CD14-positive monocyte (primary cell): ENCODE data around the gene TMEM132D. TPM values are rescaled to one million over a fixed set of nuclear protein-coding genes. Genes with fewer than 3 reads are reported as not detected.

ENCODE experiments used
- DNase-seq, 3 donors: peaks; one replicate each; pipeline ENCODE4 v3.0.0-alpha.2; 2011 to 2022
- H2AFZ ChIP-seq: 2 replicates; pipeline ENCODE4 v1.6.0; 2012; ENCODE audit warnings: mild to moderate bottlenecking, low read depth, low read length, inconsistent platforms; ENCODE audit not compliant: insufficient read depth, poor library complexity, severe bottlenecking
- H3K27ac ChIP-seq, 2 donors: 1 replicate in 1 of 2; 2 replicates in 1 of 2; pipeline ENCODE4 v1.5.1; 2012 to 2013; ENCODE audit warnings: low read length in 2 of 2, control low read depth in 1 of 2, inconsistent platforms in 1 of 2, low read depth in 1 of 2, mild to moderate bottlenecking in 1 of 2
- H3K27me3 ChIP-seq, 2 donors: one replicate each; pipeline versions ENCODE4 v1.6.0 to v1.6.1; 2011 to 2013; ENCODE audit warnings: low read length in 2 of 2; ENCODE audit not compliant: control insufficient read depth in 2 of 2, insufficient read depth in 2 of 2
- H3K36me3 ChIP-seq, 2 donors: replicated peaks in 1 of 2; 1 replicate in 1 of 2; 2 replicates in 1 of 2; pipeline versions ENCODE4 v1.5.1 to v1.6.1; 2012 to 2013; ENCODE audit warnings: low read length in 2 of 2, control low read depth in 1 of 2, inconsistent platforms in 1 of 2, mild to moderate bottlenecking in 1 of 2; ENCODE audit not compliant: insufficient read depth in 2 of 2, control insufficient read depth in 1 of 2
- H3K4me1 ChIP-seq, 2 donors: 1 replicate in 1 of 2; 2 replicates in 1 of 2; pipeline versions ENCODE4 v1.5.1 to v1.6.1; 2012 to 2013; ENCODE audit warnings: low read length in 2 of 2, control low read depth in 1 of 2, inconsistent platforms in 1 of 2, mild to moderate bottlenecking in 1 of 2, moderate library complexity in 1 of 2; ENCODE audit not compliant: insufficient read depth in 2 of 2, control insufficient read depth in 1 of 2
- H3K4me2 ChIP-seq: replicated peaks from 2 replicates; pipeline ENCODE3; 2012; ENCODE audit warnings: low read length, moderate library complexity, mild to moderate bottlenecking; ENCODE audit not compliant: poor library complexity, severe bottlenecking; ENCODE audit errors: extremely low read depth
- H3K4me3 ChIP-seq, 3 experiments: fragments of 200-600 bp in 1 of 3; sonication (generic) in 1 of 3; replicated peaks in 1 of 3; 1 replicate in 2 of 3; 2 replicates in 1 of 3; pipeline ENCODE4 v1.5.1; 2011 to 2013; ENCODE audit warnings: low read length in 3 of 3, mild to moderate bottlenecking in 3 of 3, control low read depth in 2 of 3, low read depth in 2 of 3, inconsistent platforms in 1 of 3, moderate library complexity in 1 of 3
- H3K79me2 ChIP-seq: 2 replicates; pipeline ENCODE4 v1.6.0; 2012; ENCODE audit warnings: mild to moderate bottlenecking, control low read depth, inconsistent platforms, low read length, moderate library complexity; ENCODE audit not compliant: insufficient read depth
- H3K9ac ChIP-seq: 2 replicates; pipeline ENCODE4 v1.6.0; 2017; ENCODE audit warnings: low read length, mild to moderate bottlenecking; ENCODE audit not compliant: insufficient read depth, poor library complexity, severe bottlenecking
- H3K9me3 ChIP-seq, 2 donors: replicated peaks in 1 of 2; 1 replicate in 1 of 2; 2 replicates in 1 of 2; pipeline versions ENCODE4 v1.5.1 to v1.6.1; 2012 to 2013; ENCODE audit warnings: low read length in 2 of 2, control low read depth in 1 of 2; ENCODE audit not compliant: control insufficient read depth in 1 of 2, insufficient read depth in 1 of 2
- H4K20me1 ChIP-seq: 2 replicates; pipeline ENCODE4 v1.6.0; 2012; ENCODE audit warnings: mild to moderate bottlenecking, low read length, control low read depth, moderate library complexity; ENCODE audit not compliant: insufficient read depth
- H3K27ac Mint-ChIP-seq, 7 donors: one replicate each; pipeline ENCODE4 v1.8.0; 2020; ENCODE audit warnings: mild to moderate bottlenecking in 7 of 7, mixed read lengths in 7 of 7, moderate library complexity in 6 of 7, inconsistent platforms in 2 of 7
- H3K27me3 Mint-ChIP-seq, 3 donors: one replicate each; pipeline ENCODE4 v1.8.0; 2021 to 2022; ENCODE audit warnings: low read depth in 3 of 3, mild to moderate bottlenecking in 3 of 3, mixed read lengths in 3 of 3, moderate library complexity in 3 of 3, inconsistent platforms in 1 of 3
- H3K36me3 Mint-ChIP-seq, 2 donors: one replicate each; pipeline ENCODE4 v1.8.0; 2020; ENCODE audit warnings: mixed read lengths in 2 of 2, inconsistent platforms in 1 of 2, mild to moderate bottlenecking in 1 of 2
- H3K4me1 Mint-ChIP-seq: one replicate; pipeline ENCODE4 v1.8.0; 2020; ENCODE audit warnings: mild to moderate bottlenecking, mixed read lengths
- H3K4me3 Mint-ChIP-seq, 2 donors: one replicate each; pipeline ENCODE4 v1.8.0; 2020; ENCODE audit warnings: mild to moderate bottlenecking in 2 of 2, mixed read lengths in 2 of 2, moderate library complexity in 1 of 2
- H3K9me3 Mint-ChIP-seq, 7 donors: one replicate each; pipeline ENCODE4 v1.8.0; 2020 to 2022; ENCODE audit warnings: mixed read lengths in 7 of 7, mild to moderate bottlenecking in 6 of 7, moderate library complexity in 6 of 7, inconsistent platforms in 2 of 7
- WGBS: methylation state at CpG from one replicate; pipeline ENCODE4 v1.1.5; 2013; ENCODE audit warnings: missing lambda C conversion rate; ENCODE audit not compliant: insufficient coverage; 5-methylcytosine and 5-hydroxymethylcytosine counted together
- intact Hi-C, 2 donors: fragments of 100-400 bp; cut with micrococcal nuclease; formaldehyde crosslinking; loops; one replicate each; pipeline versions ENCODE4 v1.15.0 to v1.15.1; 2023
- polyA minus RNA-seq: library from RNA; depleted of rRNA, polyadenylated mRNA; stranded (reverse); fragments of >200 nt; gene quantifications from 2 replicates; pipeline ENCODE4 v1.2.3, GENCODE V29; 2012
- polyA plus RNA-seq, 3 donors: library from polyadenylated mRNA; depleted of rRNA in 1 of 3; unstranded in 2 of 3; stranded (reverse) in 1 of 3; fragments of 300-500 nt in 2 of 3; fragments of >200 nt in 1 of 3; fragmentation: Illumina TruSeq in 2 of 3; gene quantifications; 1 replicate in 2 of 3; 2 replicates in 1 of 3; pipeline ENCODE4 v1.2.3, GENCODE V29; 2012 to 2021
- total RNA-seq, 12 experiments: library from RNA in 1 of 12; stranded (reverse) in 1 of 12; fragments of 120-200 nt in 1 of 12; gene quantifications; one replicate each; pipeline ENCODE4 v1.2.4 and lab custom pipeline; 2013 to 2026; ENCODE audit warnings: mixed read lengths in 6 of 12, inconsistent platforms in 1 of 12
- TF ChIP-seq, protein P1 (sequence below): fragments of 200-600 bp; IDR thresholded peaks from one replicate; pipeline ENCODE4 v1.8.0; 2022; ENCODE audit warnings: antibody characterized with exemption, mild to moderate bottlenecking

The TMEM132D gene
- total RNA-seq (2013): not detected
- polyA plus RNA-seq (under 1 TPM in 1 of 3 donors, not detected in 2; 0.04 TPM), polyA minus RNA-seq (not detected in 2 replicates), total RNA-seq (lab: John Stamatoyannopoulos, UW) (0 to 1.2 (median 0.07) reads per million in 11 experiments)

DNA sequence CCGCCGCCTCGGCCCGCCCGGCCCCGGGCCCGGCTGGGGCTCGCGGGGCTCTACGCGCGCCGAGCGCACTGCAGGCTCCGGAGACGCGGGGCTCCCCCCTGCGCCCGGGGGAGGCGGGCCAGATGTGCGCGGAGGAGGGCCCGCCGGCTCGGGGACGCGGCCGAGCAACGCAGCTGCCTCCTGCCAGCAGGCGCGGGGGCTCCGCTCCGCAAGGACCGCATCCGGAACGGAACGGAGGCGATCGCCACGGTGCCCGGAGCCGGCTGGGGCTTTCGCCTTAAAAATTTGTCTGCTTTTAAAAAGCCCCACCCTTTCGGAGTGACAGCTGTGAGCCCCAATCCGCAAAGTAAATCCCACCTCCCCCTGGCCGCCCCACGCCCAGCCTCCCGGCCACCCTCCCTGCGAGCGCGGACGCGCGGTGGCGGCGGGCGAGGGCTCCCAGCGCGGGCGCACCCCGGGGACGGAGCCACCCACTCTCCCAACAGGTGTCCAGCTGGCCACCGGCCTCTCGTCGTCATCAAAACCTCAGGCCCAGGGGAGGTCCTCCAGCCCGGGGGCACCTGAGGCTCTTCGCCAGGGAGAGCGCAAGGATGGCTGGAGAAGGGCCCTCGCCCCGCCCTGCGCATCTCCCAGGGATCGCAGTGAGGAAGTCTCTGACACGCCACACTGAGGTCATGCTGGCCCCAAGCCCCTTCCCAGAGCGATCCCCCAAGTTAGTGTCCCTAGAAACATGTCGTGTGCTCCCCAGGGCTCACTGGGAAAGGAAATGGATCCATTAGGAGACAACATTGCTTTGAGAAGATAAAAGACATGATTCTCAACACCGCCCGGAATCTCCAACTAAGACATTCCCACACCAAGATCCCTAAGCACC, at the start of gene TMEM132D:
TSS of gene TMEM132D (minus strand) at position 70 of the 874 bp plus-strand sequence.
- Mint-ChIP-seq H3K9me3 (no peaks in the 10 kb centered on the region), H3K27ac (no peak within 1 kb of the TSS), H3K27me3 (peaks cover 28 to 51% (median 42%) of the 10 kb centered on the region in 3 donors), H3K4me1 (no peaks in the 10 kb centered on the region), H3K4me3 (peak within 1 kb of the TSS in 1 of 2 donors; percentile 72), H3K36me3 (no peaks in the 10 kb centered on the region)
- no peak within 1 kb of the TSS for H3K27ac ChIP-seq
- H3K36me3 ChIP-seq: no peaks in the 10 kb centered on the region
- peaks cover 21 to 25% of the 10 kb centered on the region in 2 donors for H3K27me3 ChIP-seq
- no peak within 1 kb of the TSS for H3K4me3 ChIP-seq
- no peaks in the 10 kb centered on the region for H3K9me3 ChIP-seq
- H3K4me1 ChIP-seq: no peaks in the 10 kb centered on the region
- no peaks in the 10 kb centered on the region for H4K20me1 ChIP-seq
- WGBS: 3% methylated on average over 72 of the region's 77 CpGs
- DNase-seq: no peak
- no peak within 1 kb of the TSS for H3K9ac ChIP-seq
- intact Hi-C loops: no loop called here
- TF ChIP-seq, protein P1, sequence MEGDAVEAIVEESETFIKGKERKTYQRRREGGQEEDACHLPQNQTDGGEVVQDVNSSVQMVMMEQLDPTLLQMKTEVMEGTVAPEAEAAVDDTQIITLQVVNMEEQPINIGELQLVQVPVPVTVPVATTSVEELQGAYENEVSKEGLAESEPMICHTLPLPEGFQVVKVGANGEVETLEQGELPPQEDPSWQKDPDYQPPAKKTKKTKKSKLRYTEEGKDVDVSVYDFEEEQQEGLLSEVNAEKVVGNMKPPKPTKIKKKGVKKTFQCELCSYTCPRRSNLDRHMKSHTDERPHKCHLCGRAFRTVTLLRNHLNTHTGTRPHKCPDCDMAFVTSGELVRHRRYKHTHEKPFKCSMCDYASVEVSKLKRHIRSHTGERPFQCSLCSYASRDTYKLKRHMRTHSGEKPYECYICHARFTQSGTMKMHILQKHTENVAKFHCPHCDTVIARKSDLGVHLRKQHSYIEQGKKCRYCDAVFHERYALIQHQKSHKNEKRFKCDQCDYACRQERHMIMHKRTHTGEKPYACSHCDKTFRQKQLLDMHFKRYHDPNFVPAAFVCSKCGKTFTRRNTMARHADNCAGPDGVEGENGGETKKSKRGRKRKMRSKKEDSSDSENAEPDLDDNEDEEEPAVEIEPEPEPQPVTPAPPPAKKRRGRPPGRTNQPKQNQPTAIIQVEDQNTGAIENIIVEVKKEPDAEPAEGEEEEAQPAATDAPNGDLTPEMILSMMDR: no peak
- no peak within 1 kb of the TSS for H3K4me2 ChIP-seq
- H2AFZ ChIP-seq: no peak within 1 kb of the TSS
- H3K79me2 ChIP-seq: no peaks in the 10 kb centered on the region

DNA sequence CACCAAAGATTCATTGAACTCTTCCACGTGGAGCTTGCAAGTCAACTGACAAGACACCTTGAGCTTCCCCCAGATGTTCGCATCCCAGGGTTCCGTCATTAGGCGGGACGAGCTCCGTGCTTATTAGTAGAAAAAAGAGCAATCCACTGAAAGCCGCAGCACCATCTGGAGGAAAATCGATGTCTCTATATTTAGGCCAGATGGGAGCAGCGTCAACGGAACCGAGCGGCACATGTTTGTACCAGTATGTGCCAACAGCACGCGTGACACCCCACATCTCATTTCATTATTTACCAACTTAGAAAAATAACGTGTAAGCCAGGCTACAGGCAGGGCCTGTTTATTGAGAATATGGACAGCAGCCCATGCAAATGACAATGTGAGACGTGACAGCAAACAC, 45.8 kb upstream of the TMEM132D start:
- no peak overlapping the region for H3K27ac Mint-ChIP-seq
- intact Hi-C loops: no loop called here

More for the DNA sequence above, 45.8 kb upstream of the TMEM132D start:
- Mint-ChIP-seq H3K27me3 (no peaks in the 10 kb centered on the region), H3K4me1 (no peaks in the 10 kb centered on the region), H3K36me3 (no peaks in the 10 kb centered on the region), H3K4me3 (no peak overlapping the region), H3K9me3 (peaks cover 0 to 9% (median 6%) of the 10 kb centered on the region in 7 donors)
- no peaks in the 10 kb centered on the region for H3K4me1 ChIP-seq
- H3K4me2 ChIP-seq: no peak overlapping the region
- no peak overlapping the region for H3K9ac ChIP-seq
- no peak overlapping the region for H3K27ac ChIP-seq
- H3K36me3 ChIP-seq: no peaks in the 10 kb centered on the region
- peaks cover 5 to 13% of the 10 kb centered on the region in 2 donors for H3K9me3 ChIP-seq
- H3K4me3 ChIP-seq: no peak overlapping the region
- no peak overlapping the region for H2AFZ ChIP-seq
- no peak for DNase-seq
- no peaks in the 10 kb centered on the region for H3K79me2 ChIP-seq
- no peaks in the 10 kb centered on the region for H3K27me3 ChIP-seq
- WGBS: 87% methylated on average over 11 of the region's 16 CpGs
- H4K20me1 ChIP-seq: no peaks in the 10 kb centered on the region
- TF ChIP-seq, protein P1: no peak
